Neural cell (in vitro differentiated cells): ENCODE measurements around the gene MIEF1.

Experiments
- CTCF ChIP-seq: fragments of 450-650 bp; IDR thresholded peaks from 2 replicates; pipeline ENCODE4 v1.5.1; 2014; ENCODE audit warnings: antibody characterized with exemption, mild to moderate bottlenecking, moderate library complexity; ENCODE audit not compliant: poor library complexity, severe bottlenecking
- EP300 ChIP-seq: fragments of 450-650 bp; conservative IDR thresholded peaks from 2 replicates; pipeline ENCODE4 v1.6.1; 2014; ENCODE audit warnings: antibody characterized with exemption, mild to moderate bottlenecking, moderate library complexity; ENCODE audit not compliant: poor library complexity, severe bottlenecking
- EZH2 ChIP-seq: fragments of 200-600, 300-800 bp; shearing (Covaris generic), sonication (generic); IDR thresholded peaks from 2 replicates; pipeline ENCODE4 v1.6.1; 2014; ENCODE audit warnings: antibody characterized with exemption, low read length, borderline replicate concordance, mild to moderate bottlenecking; ENCODE audit not compliant: insufficient read depth, poor library complexity, severe bottlenecking
- MXI1 ChIP-seq: fragments of 450-650 bp; conservative IDR thresholded peaks from 2 replicates; pipeline ENCODE4 v1.6.1; 2014; ENCODE audit warnings: antibody characterized with exemption, mild to moderate bottlenecking; ENCODE audit not compliant: poor library complexity, severe bottlenecking
- POLR2AphosphoS5 ChIP-seq: IDR thresholded peaks from 2 replicates; pipeline ENCODE4 v1.6.1; 2012
- RAD21 ChIP-seq: fragments of 450-650 bp; conservative IDR thresholded peaks from 2 replicates; pipeline ENCODE4 v1.6.1; 2014; ENCODE audit warnings: antibody characterized with exemption, mild to moderate bottlenecking, moderate library complexity
- REST ChIP-seq: IDR thresholded peaks from 2 replicates; pipeline ENCODE4 v1.6.1; 2012; ENCODE audit warnings: borderline replicate concordance
- SMC3 ChIP-seq: fragments of 450-650 bp; conservative IDR thresholded peaks from 2 replicates; pipeline ENCODE4 v1.6.1; 2014; ENCODE audit warnings: antibody characterized with exemption, mild to moderate bottlenecking, moderate library complexity; ENCODE audit not compliant: poor library complexity

- no peak for TF ChIP-seq SMC3
- no peak for TF ChIP-seq CTCF
- no peak for TF ChIP-seq REST
- TF ChIP-seq EZH2: no peak
- no peak for TF ChIP-seq RAD21
- no peak for TF ChIP-seq EP300
- TF ChIP-seq MXI1: no peak
- no peak for TF ChIP-seq POLR2AphosphoS5
Observed at GRCh38 chr22:39471381-39472141, 30.5 kb upstream of the MIEF1 start.
